DMS114 treated with DMSO at 0.1 percent for 48 hours (cell line): ENCODE results near the gene SOX5.

Source experiments
- DNase-seq: peaks from one replicate; lab custom pipeline; 2025; ENCODE audit not compliant: unreplicated experiment; lab: John Stamatoyannopoulos, UW

Gene SOX5

GRCh38 chr12:23949348-23950209, at the start of gene SOX5:
SOX5 (minus strand) TSS chr12:23949670; CDS start chr12:23949601, 69 bp downstream.
- no peak for DNase-seq

- DNase-seq = no peak
These were observed 37.6 kb upstream of the SOX5 start for GRCh38 chr12:23987046-23987445.

DNA sequence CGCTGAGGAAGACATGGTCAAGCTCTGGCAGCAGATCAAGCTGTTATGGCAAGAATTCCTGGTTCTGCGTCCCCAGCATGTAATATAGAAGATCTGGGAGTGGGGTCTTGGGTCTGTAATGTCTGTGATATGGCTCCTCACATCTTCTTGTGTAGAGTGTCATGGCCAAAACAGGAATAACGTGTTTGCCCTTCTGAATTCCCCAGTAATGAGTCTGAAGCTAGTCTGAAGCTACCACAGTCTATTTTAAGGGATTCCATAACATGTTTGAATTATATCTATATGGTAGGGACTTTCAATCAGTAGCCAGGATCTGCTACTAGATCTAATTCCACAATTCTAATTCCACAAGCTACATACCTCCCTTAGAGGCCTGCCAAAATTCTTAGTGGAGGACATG, 31.4 kb upstream of the SOX5 start:
- no peak for DNase-seq

DNA sequence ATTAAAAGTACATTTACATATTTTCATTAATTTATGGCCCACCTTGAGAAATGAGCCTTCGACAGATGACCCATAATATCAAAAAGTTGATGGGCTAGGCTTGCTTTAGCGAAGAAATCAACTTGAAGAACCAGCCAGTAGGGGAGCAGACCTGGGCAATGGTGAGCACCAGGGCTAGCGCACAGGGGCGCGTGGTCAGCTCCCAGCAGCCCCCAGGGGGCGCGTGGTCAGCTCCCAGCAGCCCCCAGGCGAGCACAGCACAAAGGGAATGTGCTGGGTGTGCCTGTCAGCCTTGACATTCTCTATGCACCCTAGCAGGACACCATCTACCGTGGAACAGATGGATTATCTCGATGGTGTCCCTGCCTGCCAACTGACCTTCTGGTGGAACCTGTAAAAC, 15.3 kb upstream of the SOX5 start:
- no peak for DNase-seq

- DNase-seq = no peak
These were observed 10.4 kb upstream of the SOX5 start for GRCh38 chr12:23959826-23960225.

DNA sequence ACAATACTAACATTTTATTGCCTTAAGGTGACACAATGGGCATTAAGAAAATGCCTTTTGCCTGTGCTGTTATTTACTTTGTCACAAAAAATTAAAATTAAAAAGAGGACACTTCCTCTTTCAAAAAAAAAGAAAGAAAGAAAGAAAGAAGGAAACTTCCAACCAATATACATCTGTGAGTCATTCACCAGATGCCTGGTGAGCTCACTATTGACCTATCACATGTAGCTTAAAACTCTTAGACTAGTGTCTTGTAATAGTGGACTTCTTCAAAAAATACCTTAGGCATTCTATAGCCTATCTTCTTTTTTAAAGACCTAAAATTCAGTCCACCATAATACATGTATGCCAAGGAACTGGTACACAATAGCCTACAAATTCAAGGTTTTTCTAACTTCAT, 4.9 kb upstream of the SOX5 start:
- DNase-seq = no peak

DNA sequence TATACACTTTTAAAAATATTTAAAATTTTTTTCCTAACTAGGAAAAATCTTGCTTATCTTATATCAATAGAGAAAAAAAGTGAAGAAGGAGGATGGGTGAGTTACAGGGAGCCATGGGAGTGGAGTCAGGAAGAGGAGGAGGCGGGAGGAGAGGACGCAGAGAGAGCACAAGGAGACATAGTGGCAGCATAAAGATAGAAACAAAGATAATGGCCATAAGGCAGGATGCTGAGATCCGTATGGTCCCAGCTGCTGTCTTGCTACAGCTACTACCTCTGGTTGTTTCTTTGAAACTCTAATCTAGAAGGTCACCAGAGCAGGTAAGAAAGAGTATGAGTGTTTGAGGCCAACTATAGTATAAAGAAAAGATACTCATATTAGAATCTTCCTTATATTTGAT, 2.6 kb upstream of the SOX5 start:
- DNase-seq = no peak

DNA sequence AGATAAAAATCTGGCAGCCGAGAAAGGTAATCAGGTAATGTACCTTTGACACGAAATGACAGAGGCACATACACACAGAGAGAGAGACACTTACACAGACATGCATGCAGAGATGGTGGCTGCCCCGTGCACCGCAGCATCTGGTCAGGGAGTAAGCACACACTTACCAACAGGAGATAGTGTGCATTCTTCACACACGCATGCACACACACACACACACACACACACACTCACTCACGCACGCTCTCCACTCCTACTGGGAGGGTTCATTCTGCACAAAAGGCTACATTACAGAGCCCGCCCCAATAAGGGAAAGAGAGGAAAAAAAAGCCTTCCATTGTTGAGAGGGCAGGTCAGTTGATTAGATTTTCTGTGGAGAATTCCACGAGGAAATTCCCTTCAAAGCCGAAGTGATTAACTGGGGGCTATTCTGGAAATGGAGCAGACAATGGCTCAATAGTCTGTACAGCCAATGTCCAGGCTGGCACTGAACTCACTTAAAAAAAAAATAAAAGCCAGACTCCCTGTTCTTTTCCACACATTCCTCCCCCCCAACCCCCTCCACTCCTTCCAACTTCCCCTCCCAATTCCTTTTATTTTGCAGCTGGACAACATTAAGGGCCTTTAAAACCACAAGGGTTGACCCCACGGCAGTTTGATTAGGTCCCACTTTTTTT, 1.4 kb upstream of the SOX5 start:
- no peak for DNase-seq

GRCh38 chr12:23950210-23950774, 822 bp upstream of the SOX5 start:
- no peak for DNase-seq

GRCh38 chr12:23948291-23948690, 1.2 kb downstream of the SOX5 start:
- DNase-seq = no peak

GRCh38 chr12:23947395-23947794, 2.1 kb downstream of the SOX5 start:
- DNase-seq = no peak

DNA sequence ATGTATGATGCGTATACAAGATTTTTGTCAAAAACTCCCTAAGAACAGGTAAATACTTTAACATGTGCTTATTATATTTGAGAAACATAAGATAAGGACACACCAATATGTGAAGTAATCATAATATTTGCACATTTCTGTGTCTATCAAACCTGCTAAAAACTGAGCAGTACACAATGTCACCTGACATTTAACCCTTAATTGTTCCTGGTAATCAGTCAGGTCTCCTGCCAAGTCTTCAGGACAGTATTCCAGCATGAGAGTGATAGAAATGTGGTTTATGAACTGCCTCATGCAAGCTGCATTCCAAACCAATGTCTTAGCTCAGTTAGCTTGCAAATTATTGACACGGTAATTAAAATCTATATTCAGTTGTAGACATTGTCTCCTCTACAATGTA, 4.2 kb downstream of the SOX5 start:
- no peak for DNase-seq

- DNase-seq = no peak
These were observed 5.4 kb downstream of the SOX5 start for GRCh38 chr12:23944067-23944466.

DNA sequence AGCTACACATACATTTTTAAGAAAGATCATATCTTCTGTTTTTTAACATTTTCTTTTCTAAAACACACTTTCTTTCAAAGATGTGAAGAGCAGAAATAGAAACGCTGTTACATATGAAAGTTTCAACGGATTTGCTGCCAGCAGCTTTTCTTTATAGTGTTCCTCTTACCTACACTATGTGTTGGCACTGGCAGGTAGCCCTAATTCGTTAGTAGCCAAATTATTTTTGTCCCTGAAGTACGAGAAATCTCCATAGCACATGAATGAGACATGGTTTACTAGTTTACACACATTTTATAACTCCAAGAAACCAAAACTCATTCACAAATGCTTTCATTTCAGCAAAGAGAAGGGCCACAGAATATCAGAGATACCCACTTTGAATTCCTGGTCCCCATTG, 6.6 kb downstream of the SOX5 start:
- no peak for DNase-seq

GRCh38 chr12:23941780-23942179, 7.7 kb downstream of the SOX5 start:
- no peak for DNase-seq

GRCh38 chr12:23938422-23938821, 11.0 kb downstream of the SOX5 start:
- DNase-seq = no peak

GRCh38 chr12:23931176-23931575, 18.3 kb downstream of the SOX5 start:
- DNase-seq = no peak

- DNase-seq = no peak
These were observed 18.9 kb downstream of the SOX5 start for GRCh38 chr12:23930599-23930998.

GRCh38 chr12:23929906-23930305, 19.6 kb downstream of the SOX5 start:
- no peak for DNase-seq

DNA sequence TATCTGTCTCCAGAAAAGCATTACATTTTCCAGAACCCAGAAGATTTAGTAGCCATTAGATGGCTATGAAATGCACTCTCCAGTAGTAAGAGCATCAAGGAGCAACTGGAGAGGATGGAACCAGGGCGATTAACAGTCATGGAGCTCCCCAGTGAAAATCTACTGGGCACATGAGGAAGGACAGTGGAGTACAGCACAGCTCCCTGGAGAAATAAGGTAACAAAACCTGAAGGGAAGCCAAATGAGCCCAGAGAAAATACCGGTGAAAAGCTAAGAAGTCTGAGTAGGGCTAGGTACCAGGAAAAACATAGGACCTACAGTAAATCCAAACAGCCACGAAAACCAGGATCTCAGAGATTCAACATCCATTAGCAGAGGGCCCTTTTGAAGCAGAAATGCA, 21.6 kb downstream of the SOX5 start:
- DNase-seq = no peak

DNA sequence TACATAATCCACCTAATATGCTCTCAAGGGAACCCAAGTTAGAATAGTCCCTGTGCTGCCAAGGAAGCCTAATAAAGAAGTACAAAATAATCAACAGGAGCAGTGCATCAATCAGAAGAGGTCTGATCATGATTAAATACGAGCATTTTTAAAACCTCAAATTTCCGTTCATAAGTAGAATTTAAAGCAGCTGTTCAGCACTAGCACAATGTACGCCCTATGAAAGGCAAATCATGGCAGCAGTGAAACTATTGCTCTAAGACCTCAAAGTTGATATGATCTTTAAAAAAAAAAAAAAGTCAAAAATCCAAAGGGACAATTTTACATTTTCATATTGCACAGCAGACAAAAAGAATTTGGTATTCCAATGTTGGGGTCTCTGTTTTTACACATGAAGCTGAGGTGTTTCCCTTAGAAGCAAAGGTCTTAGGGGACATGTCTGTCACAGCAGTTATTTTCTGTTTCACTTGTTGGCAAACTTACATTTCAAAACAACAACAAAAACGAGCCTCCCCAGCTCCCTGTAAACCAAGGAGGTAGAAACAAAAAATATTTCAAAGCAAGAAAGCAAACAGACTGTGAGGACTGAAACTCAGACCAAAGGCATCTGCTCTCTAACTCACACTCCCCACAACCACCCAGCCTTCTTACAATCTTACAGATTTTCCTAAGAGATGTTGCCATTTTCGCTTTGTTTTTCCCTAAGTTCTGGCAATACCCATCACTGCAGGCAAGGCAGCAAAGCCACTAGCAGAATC, 28.2 kb downstream of the SOX5 start:
- DNase-seq = no peak
